Measurements from ENCODE around the gene RAB4A.

The RAB4A gene

GRCh38 chr1:229240532-229240931 lies 30.4 kb upstream of the RAB4A start:
- no peak for TF ChIP-seq TEAD4 (IDR thresholded peaks at IDR 0.05)
- TF ChIP-seq, protein P1, sequence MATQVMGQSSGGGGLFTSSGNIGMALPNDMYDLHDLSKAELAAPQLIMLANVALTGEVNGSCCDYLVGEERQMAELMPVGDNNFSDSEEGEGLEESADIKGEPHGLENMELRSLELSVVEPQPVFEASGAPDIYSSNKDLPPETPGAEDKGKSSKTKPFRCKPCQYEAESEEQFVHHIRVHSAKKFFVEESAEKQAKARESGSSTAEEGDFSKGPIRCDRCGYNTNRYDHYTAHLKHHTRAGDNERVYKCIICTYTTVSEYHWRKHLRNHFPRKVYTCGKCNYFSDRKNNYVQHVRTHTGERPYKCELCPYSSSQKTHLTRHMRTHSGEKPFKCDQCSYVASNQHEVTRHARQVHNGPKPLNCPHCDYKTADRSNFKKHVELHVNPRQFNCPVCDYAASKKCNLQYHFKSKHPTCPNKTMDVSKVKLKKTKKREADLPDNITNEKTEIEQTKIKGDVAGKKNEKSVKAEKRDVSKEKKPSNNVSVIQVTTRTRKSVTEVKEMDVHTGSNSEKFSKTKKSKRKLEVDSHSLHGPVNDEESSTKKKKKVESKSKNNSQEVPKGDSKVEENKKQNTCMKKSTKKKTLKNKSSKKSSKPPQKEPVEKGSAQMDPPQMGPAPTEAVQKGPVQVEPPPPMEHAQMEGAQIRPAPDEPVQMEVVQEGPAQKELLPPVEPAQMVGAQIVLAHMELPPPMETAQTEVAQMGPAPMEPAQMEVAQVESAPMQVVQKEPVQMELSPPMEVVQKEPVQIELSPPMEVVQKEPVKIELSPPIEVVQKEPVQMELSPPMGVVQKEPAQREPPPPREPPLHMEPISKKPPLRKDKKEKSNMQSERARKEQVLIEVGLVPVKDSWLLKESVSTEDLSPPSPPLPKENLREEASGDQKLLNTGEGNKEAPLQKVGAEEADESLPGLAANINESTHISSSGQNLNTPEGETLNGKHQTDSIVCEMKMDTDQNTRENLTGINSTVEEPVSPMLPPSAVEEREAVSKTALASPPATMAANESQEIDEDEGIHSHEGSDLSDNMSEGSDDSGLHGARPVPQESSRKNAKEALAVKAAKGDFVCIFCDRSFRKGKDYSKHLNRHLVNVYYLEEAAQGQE (IDR thresholded peaks at IDR 0.05; ENCODE audit: low read depth): no peak
- TF ChIP-seq RAD21 (IDR thresholded peaks at IDR 0.05; ENCODE audit: low read depth): no peak
- TF ChIP-seq CREB1 (IDR thresholded peaks at IDR 0.05; ENCODE audit: low read depth): no peak
- no peak for TF ChIP-seq ZBTB7A (IDR thresholded peaks at IDR 0.05; ENCODE audit: low read depth)
- TF ChIP-seq FOXM1 (IDR thresholded peaks at IDR 0.05; ENCODE audit: borderline replicate concordance, low read depth): no peak
- no peak for TF ChIP-seq TAF1 (IDR thresholded peaks at IDR 0.05; ENCODE audit: low read depth)
- no peak for TF ChIP-seq NFIC (IDR thresholded peaks at IDR 0.05)
- no peak for TF ChIP-seq YY1 (IDR thresholded peaks at IDR 0.05; ENCODE audit: low read depth)
- no peak for TF ChIP-seq TCF12 (IDR thresholded peaks at IDR 0.05; ENCODE audit: low read depth)
- TF ChIP-seq USF1 (IDR thresholded peaks at IDR 0.05): no peak
- no peak for TF ChIP-seq EP300 (IDR thresholded peaks at IDR 0.05; ENCODE audit: borderline replicate concordance)

- TF ChIP-seq RAD21 (IDR thresholded peaks at IDR 0.05; ENCODE audit: low read depth): no peak
- TF ChIP-seq ZBTB7A (IDR thresholded peaks at IDR 0.05; ENCODE audit: low read depth): no peak
Observed at GRCh38 chr1:229241390-229241789, 29.5 kb upstream of the RAB4A start.

DNA sequence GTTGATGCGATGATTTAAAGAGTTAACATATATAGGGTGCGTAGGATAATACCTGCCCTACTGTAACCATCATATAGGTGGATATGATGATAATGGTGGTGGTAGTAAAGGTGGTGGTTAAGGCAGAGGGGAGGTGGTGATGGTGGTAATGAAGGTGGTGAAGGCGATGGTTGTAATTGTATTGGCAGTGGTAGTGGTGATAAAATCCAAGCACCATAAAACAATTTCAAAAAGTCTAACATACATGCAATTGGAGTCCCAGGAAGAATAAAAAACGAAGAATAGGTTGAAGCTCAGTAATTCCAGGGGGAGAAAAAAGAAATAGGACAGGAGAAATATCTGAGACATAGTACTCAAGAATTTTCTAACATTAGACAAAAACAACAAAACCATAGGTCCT lies 27.3 kb upstream of the RAB4A start:
- TF ChIP-seq ZBTB7A (IDR thresholded peaks at IDR 0.05; ENCODE audit: low read depth) (no peak), EP300 (IDR thresholded peaks at IDR 0.05; ENCODE audit: borderline replicate concordance) (no peak), CREB1 (IDR thresholded peaks at IDR 0.05; ENCODE audit: low read depth) (no peak), USF1 (IDR thresholded peaks at IDR 0.05) (no peak), MAX (IDR thresholded peaks at IDR 0.05) (no peak), EGR1 (IDR thresholded peaks at IDR 0.05) (no peak), RAD21 (IDR thresholded peaks at IDR 0.05; ENCODE audit: low read depth) (no peak), TEAD4 (IDR thresholded peaks at IDR 0.05) (no peak), CEBPB (IDR thresholded peaks at IDR 0.05) (no peak), NFIC (IDR thresholded peaks at IDR 0.05) (no peak), FOXM1 (IDR thresholded peaks at IDR 0.05; ENCODE audit: borderline replicate concordance, low read depth) (no peak), TCF12 (IDR thresholded peaks at IDR 0.05; ENCODE audit: low read depth) (no peak), YY1 (IDR thresholded peaks at IDR 0.05; ENCODE audit: low read depth) (no peak)
- TF ChIP-seq, protein P1 (IDR thresholded peaks at IDR 0.05; ENCODE audit: low read depth): no peak

- TF ChIP-seq EGR1 (IDR thresholded peaks at IDR 0.05) (no peak), YY1 (IDR thresholded peaks at IDR 0.05; ENCODE audit: low read depth) (no peak), NFIC (IDR thresholded peaks at IDR 0.05) (no peak), TAF1 (IDR thresholded peaks at IDR 0.05; ENCODE audit: low read depth) (no peak), FOXM1 (IDR thresholded peaks at IDR 0.05; ENCODE audit: borderline replicate concordance, low read depth) (no peak), TEAD4 (IDR thresholded peaks at IDR 0.05) (no peak), CEBPB (IDR thresholded peaks at IDR 0.05) (no peak), TCF12 (IDR thresholded peaks at IDR 0.05; ENCODE audit: low read depth) (no peak), ZBTB7A (IDR thresholded peaks at IDR 0.05; ENCODE audit: low read depth) (no peak)
Observed at GRCh38 chr1:229244091-229244490, 26.8 kb upstream of the RAB4A start.

- TF ChIP-seq FOXM1 (IDR thresholded peaks at IDR 0.05; ENCODE audit: borderline replicate concordance, low read depth) (no peak), CEBPB (IDR thresholded peaks at IDR 0.05) (no peak), TEAD4 (IDR thresholded peaks at IDR 0.05) (no peak), CREB1 (IDR thresholded peaks at IDR 0.05; ENCODE audit: low read depth) (no peak), YY1 (IDR thresholded peaks at IDR 0.05; ENCODE audit: low read depth) (no peak), RAD21 (IDR thresholded peaks at IDR 0.05; ENCODE audit: low read depth) (no peak), TAF1 (IDR thresholded peaks at IDR 0.05; ENCODE audit: low read depth) (no peak), NFIC (IDR thresholded peaks at IDR 0.05) (no peak)
- TF ChIP-seq, protein P1 (IDR thresholded peaks at IDR 0.05; ENCODE audit: low read depth): no peak
Observed at GRCh38 chr1:229247871-229248270, 23.0 kb upstream of the RAB4A start.
